WERI-Rb-1 (cell line): ENCODE data around the gene PRSS50.

Source experiments
- DNase-seq: peaks from one replicate; pipeline ENCODE4 v3.0.0-alpha.2; 2020
- H3K27ac ChIP-seq: fragments of 250-450 bp; sonication (Bioruptor Pico); 2 replicates; pipeline ENCODE4 v1.5.1; 2020; ENCODE audit warnings: mild to moderate bottlenecking, moderate library complexity
- H3K27me3 ChIP-seq: fragments of 250-450 bp; sonication (Bioruptor Pico); 2 replicates; pipeline ENCODE4 v1.5.1; 2021; ENCODE audit warnings: mild to moderate bottlenecking, low read depth, moderate library complexity; ENCODE audit not compliant: insufficient read depth, severe bottlenecking
- H3K36me3 ChIP-seq: fragments of 250-450 bp; sonication (Bioruptor Pico); 2 replicates; pipeline ENCODE4 v1.5.1; 2020; ENCODE audit warnings: mild to moderate bottlenecking, moderate library complexity
- H3K4me3 ChIP-seq: 2 replicates; pipeline ENCODE4 v1.5.1; 2011; ENCODE audit warnings: low read depth, mild to moderate bottlenecking, control low read depth, low read length
- H3K9me3 ChIP-seq: fragments of 250-450 bp; sonication (Bioruptor Pico); 2 replicates; pipeline ENCODE4 v1.5.1; 2021; ENCODE audit warnings: mild to moderate bottlenecking, moderate library complexity; ENCODE audit not compliant: severe bottlenecking
- TF ChIP-seq, protein P1 (sequence below): IDR thresholded peaks from 2 replicates; pipeline ENCODE4 v1.5.1; 2011; ENCODE audit warnings: low read depth, mild to moderate bottlenecking, control low read depth, inconsistent platforms, low read length

PRSS50 gene

DNA sequence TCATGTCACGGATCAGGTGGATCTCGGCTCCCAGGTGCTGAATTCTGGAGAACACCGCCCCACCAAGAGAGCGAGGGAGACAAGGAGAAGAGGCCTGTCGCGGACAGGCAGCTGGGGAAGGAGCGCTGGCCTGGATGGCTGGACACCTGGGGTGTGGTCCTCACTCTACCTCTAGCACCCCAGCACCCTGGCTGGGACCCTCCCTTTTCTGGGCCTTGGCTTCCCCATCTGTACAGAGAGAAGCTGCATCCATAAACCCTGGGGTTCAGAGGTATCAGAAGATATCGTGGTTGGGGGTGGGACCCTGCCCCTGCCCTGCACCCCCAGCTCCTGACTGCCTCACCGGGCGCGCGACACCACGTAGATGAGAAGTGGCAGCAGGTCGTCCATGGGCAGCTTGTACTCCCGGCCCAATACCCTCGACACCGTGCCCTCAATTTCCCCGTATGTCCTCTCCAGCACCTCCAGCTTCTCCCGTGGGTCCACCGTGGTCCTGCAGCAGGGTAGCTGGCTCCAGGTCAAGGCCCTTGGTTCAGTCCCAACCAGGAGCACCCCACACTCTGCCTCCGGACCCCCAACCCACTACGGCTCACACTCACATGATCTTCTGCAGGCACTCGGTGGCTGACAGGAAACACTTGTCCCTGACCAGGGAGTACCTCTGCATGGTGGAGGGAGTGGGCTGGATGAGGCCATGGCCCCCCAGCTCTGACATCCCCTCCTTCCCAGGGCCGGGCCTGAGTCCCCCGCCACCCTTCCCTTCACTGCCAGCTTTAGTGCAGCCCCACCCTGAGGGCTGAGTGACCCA lies 45.9 kb downstream of the PRSS50 start:
- H3K9me3 ChIP-seq = no peaks in the 10 kb centered on the region
- TF ChIP-seq, protein P1, sequence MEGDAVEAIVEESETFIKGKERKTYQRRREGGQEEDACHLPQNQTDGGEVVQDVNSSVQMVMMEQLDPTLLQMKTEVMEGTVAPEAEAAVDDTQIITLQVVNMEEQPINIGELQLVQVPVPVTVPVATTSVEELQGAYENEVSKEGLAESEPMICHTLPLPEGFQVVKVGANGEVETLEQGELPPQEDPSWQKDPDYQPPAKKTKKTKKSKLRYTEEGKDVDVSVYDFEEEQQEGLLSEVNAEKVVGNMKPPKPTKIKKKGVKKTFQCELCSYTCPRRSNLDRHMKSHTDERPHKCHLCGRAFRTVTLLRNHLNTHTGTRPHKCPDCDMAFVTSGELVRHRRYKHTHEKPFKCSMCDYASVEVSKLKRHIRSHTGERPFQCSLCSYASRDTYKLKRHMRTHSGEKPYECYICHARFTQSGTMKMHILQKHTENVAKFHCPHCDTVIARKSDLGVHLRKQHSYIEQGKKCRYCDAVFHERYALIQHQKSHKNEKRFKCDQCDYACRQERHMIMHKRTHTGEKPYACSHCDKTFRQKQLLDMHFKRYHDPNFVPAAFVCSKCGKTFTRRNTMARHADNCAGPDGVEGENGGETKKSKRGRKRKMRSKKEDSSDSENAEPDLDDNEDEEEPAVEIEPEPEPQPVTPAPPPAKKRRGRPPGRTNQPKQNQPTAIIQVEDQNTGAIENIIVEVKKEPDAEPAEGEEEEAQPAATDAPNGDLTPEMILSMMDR = no peak
- no peak overlapping the region for H3K4me3 ChIP-seq
- no peaks in the 10 kb centered on the region for H3K27me3 ChIP-seq
- H3K36me3 ChIP-seq = no peaks in the 10 kb centered on the region
- DNase-seq = peak; percentile 2
- H3K27ac ChIP-seq = no peak overlapping the region

DNA sequence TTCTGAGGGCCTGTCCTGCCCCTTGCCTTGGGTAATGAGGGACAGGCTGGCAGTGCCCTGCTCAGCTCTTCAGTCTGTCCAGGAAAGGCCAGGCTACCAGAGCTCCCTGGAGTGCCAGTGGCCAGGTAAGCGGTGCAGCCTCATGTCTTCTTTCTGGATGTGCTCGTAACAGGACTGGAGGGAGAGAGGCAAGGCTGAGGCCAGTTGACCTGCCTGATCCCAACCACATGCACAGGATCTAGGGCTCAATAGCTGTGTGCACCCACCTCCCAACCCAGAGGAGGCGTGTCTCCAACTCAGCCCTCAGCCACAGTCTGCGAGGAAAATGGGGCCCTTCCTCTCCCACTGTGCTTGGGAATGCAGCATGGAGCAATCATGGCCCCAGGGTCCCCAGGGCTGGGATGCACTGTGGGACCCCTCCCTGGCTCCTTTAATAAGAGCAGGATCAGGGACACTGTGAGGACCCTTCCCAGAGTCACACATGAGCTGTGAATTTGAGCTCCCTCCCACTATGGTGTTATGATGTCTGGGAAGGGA lies 46.7 kb downstream of the PRSS50 start:
- Histone ChIP-seq H3K4me3 (no peak overlapping the region), H3K27me3 (no peaks in the 10 kb centered on the region), H3K36me3 (no peaks in the 10 kb centered on the region), H3K9me3 (no peaks in the 10 kb centered on the region), H3K27ac (no peak overlapping the region)
- DNase-seq = peak; percentile 4
- TF ChIP-seq, protein P1 = no peak

DNA sequence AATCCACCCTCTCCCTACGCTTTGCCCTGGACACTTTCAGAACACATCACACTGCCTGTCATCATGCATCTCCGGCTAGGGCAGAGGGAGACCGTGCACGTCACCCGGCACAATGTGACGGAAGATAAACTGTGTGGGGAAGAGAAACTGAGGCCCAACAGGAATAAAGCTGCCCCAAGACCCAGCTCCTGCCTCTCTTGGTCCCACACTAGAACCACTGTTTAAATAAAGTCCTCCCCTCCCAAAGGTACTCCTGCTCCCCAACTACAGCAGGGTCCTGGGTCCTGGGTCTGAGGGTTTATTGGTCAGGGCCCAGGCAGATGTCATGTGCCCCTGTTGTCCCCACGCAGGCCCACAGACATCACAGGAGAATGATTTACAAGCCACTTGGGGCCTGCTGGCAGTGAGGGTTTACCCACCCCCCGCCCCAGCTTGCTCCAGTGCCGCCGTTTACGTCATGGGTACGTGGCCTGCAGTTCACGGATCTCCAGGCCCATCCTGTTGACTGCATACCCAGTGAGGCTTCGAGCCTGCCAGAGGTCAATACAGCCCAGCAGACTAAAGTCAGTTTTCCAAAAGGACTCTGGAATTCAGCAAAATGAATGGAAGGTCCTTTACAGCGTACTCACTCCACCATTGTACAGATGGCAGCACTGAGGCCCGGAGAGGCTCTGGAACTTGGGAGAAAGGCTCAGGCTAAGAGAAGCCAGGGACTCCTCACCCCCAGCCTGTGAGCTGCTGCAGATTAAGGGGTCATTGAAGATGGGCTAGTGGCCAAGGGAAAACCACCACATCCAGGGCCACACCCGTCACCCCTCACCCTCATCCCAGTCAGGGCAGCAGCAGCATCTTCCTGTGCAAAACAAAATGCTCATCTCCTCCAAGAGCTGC lies 47.4 kb downstream of the PRSS50 start:
- peak; percentile 3 for DNase-seq

DNA sequence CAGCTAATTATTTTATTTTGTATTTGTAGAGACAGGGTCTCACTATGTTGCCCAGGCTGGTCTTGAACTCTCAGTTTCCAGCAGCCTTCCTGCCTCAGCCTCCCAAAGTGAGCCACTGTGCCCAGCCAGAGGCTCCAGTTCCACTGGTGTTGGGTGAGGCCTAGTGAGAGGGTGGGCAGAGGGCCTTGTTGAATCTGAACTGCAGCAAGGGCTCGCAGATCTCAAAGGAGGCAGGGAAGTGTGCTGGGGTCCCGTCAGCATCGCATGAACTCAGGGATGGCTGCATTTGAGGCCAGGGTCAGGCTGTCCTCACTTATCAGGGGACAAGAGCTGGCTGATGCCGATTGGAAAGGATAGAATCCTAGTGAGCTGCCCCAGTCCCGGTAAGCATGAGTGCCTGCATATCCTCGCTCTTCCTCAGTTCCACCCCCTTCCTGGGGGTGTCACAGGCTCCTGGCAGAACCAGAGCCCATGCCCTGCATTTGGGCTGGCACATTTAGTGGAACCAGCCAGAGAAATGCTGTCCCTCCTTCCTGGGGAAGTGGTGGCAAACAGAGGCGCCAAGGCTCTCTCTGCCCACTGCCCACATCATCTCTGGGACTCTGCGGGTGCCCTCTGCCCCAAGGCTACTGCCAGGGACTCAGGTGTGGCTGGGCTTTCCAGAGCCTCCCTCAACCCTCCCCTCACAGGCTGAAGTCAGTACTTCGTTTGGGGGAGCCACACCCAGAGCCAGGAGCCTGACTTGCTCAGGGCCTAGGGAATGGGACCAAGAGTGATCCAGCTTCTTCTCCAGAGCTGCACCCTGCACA lies 48.3 kb downstream of the PRSS50 start:
- Histone ChIP-seq H3K4me3 (no peak overlapping the region), H3K36me3 (no peaks in the 10 kb centered on the region), H3K9me3 (no peaks in the 10 kb centered on the region), H3K27me3 (no peaks in the 10 kb centered on the region), H3K27ac (no peak overlapping the region)
- TF ChIP-seq, protein P1 = no peak
- DNase-seq = peak; percentile 5

More for the DNA sequence above, 47.4 kb downstream of the PRSS50 start:
- no peaks in the 10 kb centered on the region for H3K27me3 ChIP-seq
- no peaks in the 10 kb centered on the region for H3K36me3 ChIP-seq
- H3K27ac ChIP-seq = no peak overlapping the region
- no peaks in the 10 kb centered on the region for H3K9me3 ChIP-seq
- TF ChIP-seq, protein P1 = no peak
- H3K4me3 ChIP-seq = no peak overlapping the region

DNA sequence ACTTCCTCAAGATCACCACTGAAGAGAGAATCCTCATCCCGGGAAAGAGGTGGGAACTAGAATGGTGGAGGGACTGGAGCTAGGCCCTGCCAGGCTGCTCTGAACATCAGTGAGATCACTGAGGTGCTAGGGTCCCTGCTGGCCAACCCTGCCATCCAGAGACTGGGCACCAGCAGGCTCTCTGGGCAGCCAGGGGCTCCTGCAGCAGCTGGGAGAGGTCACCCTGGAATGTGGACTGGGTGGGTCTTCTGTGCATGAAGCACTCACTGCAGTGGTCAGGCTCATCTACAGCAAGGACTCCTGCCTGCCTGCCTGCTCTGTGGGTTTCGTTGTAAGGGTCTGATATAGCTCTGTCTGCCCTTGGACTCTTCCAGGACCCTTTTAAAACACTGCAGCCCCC lies 49.1 kb downstream of the PRSS50 start:
- Histone ChIP-seq H3K9me3 (no peaks in the 10 kb centered on the region), H3K27ac (no peak overlapping the region), H3K4me3 (no peak overlapping the region), H3K36me3 (no peaks in the 10 kb centered on the region), H3K27me3 (no peaks in the 10 kb centered on the region)
- DNase-seq = no peak
- TF ChIP-seq, protein P1 = no peak
